ENCODE measurements around the gene PCDHB16.
A peak's percentile ranks its signal among the peaks of the same experiment; 100 is the strongest.
"Not testable (repeated sequence)": the region's sequence is repeated elsewhere in the genome, so short reads cannot be mapped to it uniquely, and the experiment has no call there.

PCDHB16 gene

DNA sequence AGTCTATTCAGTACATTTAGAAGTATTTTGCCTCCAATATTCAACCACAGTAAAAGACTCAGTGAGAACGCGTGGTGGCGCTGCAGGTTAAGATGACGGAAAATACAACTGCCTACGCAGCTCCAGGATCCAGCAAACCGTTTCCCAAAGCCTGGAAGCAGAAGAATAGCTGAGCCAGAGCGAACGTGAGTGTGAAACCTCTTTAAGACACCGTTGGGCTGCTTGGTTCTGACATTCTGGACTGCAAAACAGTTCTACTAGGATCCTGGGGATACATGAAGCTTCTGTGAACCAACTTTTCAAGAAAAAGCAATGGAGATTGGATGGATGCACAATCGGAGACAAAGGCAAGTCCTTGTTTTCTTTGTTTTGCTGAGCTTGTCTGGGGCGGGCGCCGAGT is at the start of gene PCDHB16:
Gene PCDHB16 (plus strand): TSS at position 140 of the 400 bp plus-strand sequence. CDS start 173 bp downstream, at position 313.
- FAIRE-seq = no peak

- no peak for FAIRE-seq
Observed at GRCh38 chr5:141135030-141135717, 47.0 kb upstream of the PCDHB16 start, which contains the start of gene PCDHB5. Gene PCDHB5, plus strand, starts transcription at chr5:141135206. Its CDS starts 229 bp downstream, at chr5:141135435.

DNA sequence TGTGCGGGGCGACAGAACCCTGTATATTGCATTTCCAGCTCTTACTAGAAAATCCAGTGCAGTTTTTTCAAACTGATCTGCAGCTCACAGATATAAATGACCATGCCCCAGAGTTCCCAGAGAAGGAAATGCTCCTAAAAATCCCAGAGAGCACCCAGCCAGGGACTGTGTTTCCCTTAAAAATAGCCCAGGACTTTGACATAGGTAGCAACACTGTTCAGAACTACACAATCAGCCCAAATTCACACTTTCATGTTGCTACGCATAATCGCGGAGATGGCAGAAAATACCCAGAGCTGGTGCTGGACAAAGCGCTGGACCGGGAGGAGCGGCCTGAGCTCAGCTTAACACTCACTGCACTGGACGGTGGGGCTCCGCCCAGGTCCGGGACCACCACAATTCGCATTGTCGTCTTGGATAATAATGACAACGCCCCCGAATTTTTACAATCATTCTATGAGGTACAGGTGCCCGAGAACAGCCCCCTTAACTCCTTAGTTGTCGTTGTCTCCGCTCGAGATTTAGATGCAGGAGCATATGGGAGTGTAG is 46.4 kb upstream of the PCDHB16 start:
- FAIRE-seq = no peak

DNA sequence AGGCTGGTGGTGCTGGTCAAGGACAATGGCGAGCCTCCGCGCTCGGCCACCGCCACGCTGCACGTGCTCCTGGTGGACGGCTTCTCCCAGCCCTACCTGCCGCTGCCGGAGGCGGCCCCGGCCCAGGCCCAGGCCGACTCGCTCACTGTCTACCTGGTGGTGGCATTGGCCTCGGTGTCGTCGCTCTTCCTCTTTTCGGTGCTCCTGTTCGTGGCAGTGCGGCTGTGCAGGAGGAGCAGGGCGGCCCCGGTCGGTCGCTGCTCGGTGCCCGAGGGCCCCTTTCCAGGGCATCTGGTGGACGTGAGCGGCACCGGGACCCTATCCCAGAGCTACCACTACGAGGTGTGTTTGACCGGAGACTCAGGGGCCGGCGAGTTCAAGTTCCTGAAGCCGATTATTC is 44.8 kb upstream of the PCDHB16 start:
- FAIRE-seq = not testable (repeated sequence)

- FAIRE-seq = no peak
Observed at GRCh38 chr5:141149812-141150211, 32.4 kb upstream of the PCDHB16 start, which contains the start of gene PCDHB6. Gene PCDHB6, plus strand, starts transcription at chr5:141150057. Its CDS starts 201 bp downstream, at chr5:141150258.

GRCh38 chr5:141150224-141150992 is 31.8 kb upstream of the PCDHB16 start:
- no peak for FAIRE-seq

DNA sequence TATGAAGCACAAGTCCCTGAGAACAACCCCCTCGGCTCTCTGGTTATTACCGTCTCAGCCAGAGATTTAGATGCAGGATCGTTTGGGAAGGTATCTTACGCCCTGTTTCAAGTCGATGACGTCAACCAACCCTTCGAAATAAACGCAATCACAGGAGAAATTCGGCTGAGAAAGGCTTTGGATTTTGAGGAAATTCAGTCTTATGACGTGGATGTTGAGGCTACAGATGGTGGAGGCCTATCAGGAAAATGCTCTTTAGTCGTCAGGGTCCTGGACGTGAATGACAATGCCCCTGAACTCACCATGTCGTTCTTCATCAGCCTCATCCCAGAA is 31.2 kb upstream of the PCDHB16 start:
- FAIRE-seq = no peak

DNA sequence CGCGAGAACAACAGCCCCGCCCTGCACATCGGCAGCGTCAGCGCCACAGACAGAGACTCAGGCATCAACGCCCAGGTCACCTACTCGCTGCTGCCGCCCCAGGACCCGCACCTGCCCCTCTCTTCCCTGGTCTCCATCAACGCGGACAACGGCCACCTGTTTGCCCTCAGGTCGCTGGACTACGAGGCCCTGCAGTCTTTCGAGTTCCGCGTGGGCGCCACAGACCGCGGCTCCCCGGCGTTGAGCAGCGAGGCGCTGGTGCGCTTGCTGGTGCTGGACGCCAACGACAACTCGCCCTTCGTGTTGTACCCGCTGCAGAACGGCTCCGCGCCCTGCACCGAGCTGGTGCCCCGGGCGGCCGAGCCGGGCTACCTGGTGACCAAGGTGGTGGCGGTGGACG is 30.6 kb upstream of the PCDHB16 start:
- not testable (repeated sequence) for FAIRE-seq

DNA sequence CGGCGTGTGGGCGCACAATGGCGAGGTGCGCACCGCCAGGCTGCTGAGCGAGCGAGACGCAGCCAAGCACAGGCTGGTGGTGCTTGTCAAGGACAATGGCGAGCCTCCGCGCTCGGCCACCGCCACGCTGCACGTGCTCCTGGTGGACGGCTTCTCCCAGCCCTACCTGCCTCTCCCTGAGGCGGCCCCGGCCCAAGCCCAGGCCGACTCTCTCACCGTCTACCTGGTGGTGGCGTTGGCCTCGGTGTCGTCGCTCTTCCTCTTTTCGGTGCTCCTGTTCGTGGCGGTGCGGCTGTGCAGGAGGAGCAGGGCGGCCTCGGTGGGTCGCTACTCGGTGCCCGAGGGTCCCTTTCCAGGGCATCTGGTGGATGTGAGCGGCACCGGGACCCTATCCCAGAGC is 30.1 kb upstream of the PCDHB16 start:
- FAIRE-seq = not testable (repeated sequence)

- FAIRE-seq = no peak
Observed at GRCh38 chr5:141155540-141156374, 26.4 kb upstream of the PCDHB16 start.

- not testable (repeated sequence) for FAIRE-seq
Observed at GRCh38 chr5:141157356-141157755, 24.8 kb upstream of the PCDHB16 start.

DNA sequence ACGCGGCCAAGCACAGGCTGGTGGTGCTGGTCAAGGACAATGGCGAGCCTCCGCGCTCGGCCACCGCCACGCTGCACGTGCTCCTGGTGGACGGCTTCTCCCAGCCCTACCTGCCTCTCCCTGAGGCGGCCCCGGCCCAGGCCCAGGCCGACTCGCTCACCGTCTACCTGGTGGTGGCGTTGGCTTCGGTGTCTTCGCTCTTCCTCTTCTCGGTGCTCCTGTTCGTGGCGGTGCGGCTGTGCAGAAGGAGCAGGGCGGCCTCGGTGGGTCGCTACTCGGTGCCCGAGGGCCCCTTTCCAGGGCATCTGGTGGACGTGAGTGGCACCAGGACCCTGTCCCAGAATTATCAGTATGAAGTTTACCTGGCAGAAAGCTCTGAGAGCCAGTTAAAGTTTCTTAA is 24.3 kb upstream of the PCDHB16 start:
- FAIRE-seq = not testable (repeated sequence)

DNA sequence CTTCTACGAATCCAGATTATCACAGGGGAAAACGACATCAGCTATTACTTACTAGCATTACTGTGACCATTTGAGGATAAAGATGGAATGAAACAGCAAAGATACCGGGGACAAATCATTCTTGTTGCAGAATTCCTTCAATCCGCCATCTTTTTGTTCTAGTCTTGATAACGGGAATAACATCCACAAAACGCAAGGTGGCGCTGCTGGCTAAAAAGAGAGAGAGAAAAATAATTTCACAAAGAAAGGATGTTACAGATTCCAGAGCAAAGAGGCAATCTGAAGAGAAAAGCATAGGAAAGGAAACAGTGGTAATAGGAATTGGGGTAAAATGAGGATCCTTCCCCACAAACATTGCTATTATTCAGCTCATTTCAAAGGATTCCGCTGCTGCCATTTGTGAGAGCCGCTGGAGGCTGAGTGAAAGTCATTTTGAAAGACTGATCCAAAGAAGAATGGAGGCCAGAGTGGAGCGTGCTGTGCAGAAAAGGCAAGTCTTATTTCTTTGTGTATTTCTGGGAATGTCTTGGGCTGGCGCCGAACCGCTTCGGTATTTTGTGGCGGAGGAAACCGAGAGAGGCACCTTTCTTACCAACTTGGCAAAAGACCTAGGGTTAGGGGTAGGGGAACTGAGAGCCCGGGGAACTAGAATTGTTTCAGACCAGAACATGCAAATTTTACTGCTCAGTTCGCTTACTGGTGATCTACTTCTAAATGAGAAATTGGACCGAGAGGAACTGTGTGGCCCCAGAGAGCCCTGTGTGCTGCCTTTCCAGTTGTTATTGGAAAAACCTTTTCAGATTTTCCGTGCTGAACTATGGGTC is 9.6 kb upstream of the PCDHB16 start, which contains the start of gene PCDHB7:
Gene PCDHB7 (plus strand): TSS at position 264 of the 824 bp plus-strand sequence. CDS start 192 bp downstream, at position 456.
- FAIRE-seq = peak; percentile 71

GRCh38 chr5:141174291-141175104 is 7.7 kb upstream of the PCDHB16 start:
- not testable (repeated sequence) for FAIRE-seq

- no peak for FAIRE-seq
Observed at GRCh38 chr5:141175933-141176332, 6.3 kb upstream of the PCDHB16 start.

DNA sequence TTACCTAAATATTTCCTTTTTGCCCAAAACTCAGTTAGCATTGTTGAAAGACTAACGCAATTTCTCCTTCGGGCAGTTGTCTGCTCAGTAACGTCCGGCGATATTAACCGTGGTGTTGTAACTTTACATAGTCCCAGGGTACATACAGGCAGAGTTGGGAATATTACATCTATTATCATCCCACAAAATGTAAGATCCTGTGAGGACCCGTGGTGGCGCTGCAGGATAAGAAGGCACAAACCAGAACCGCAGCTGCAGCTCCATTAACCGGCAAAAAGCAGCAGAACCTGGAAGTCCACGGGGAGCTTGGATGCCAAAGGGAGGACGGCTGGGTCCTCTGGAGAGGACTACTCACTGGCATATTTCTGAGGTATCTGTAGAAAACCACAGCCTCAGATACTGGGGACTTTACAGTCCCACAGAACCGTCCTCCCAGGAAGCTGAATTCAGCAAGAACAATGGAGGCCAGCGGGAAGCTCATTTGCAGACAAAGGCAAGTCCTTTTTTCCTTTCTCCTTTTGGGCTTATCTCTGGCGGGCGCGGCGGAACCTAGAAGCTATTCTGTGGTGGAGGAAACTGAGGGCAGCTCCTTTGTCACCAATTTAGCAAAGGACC is 4.5 kb upstream of the PCDHB16 start, which contains the start of gene PCDHB8:
Gene PCDHB8 (plus strand): TSS at position 214 of the 615 bp plus-strand sequence. CDS start 245 bp downstream, at position 459.
- not testable (repeated sequence) for FAIRE-seq

GRCh38 chr5:141179371-141179770 is 2.8 kb upstream of the PCDHB16 start:
- not testable (repeated sequence) for FAIRE-seq

DNA sequence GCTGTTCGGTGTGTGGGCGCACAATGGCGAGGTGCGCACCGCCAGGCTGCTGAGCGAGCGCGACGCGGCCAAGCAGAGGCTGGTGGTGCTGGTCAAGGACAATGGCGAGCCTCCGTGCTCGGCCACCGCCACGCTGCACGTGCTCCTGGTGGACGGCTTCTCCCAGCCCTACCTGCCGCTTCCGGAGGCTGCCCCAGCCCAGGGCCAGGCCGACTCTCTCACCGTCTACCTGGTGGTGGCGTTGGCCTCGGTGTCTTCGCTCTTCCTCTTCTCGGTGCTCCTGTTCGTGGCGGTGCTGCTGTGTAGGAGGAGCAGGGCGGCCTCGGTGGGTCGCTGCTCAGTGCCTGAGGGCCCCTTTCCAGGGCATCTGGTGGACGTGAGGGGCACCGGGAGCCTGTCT is 2.3 kb upstream of the PCDHB16 start:
- FAIRE-seq = not testable (repeated sequence)

DNA sequence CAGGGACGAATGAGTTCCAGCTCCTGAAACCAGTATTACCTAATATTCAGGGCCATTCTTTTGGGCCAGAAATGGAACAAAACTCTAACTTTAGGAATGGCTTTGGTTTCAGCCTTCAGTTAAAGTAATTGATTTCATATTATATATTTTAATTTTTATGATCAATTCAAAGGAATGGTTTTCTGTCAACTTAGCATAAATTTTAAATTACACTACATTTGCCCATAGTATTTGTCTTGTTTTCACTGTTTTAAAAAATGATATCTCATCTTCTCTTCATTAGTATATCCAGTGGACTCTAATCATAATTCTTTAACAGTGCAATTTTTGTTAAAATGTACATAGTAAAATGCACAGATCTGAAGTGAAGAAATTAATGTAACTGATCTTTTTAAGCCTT is 1.9 kb upstream of the PCDHB16 start:
- FAIRE-seq = no peak
